SU-DHL-6 (cell line): ENCODE measurements around the gene PLAC1.

Experiments
- H2AFZ ChIP-seq: fragments of 200-600 bp; sonication (generic); 2 replicates; pipeline ENCODE4 v1.6.1; 2014; ENCODE audit warnings: low read depth, mild to moderate bottlenecking, moderate library complexity, mixed read lengths, antibody characterized with exemption, low read length; ENCODE audit not compliant: severe bottlenecking
- H3F3A ChIP-seq: fragments of 200-600 bp; shearing (Covaris generic); 2 replicates; pipeline ENCODE4 v1.6.0; 2016; ENCODE audit warnings: antibody characterized with exemption, mild to moderate bottlenecking; ENCODE audit not compliant: insufficient read depth
- H3K27ac ChIP-seq: fragments of 200-600 bp; sonication (generic); 2 replicates; pipeline ENCODE4 v1.5.1; 2016; ENCODE audit warnings: low read depth, mild to moderate bottlenecking, low read length, moderate library complexity, mixed read lengths
- H3K27me3 ChIP-seq: fragments of 200-600 bp; sonication (generic), shearing (Covaris generic); 2 replicates; pipeline ENCODE4 v1.6.0; 2014; ENCODE audit warnings: mild to moderate bottlenecking, low read length
- H3K36me3 ChIP-seq: fragments of 200-600 bp; sonication (generic); 2 replicates; pipeline ENCODE4 v1.6.1; 2014; ENCODE audit warnings: mild to moderate bottlenecking, low read length, mixed read lengths
- H3K4me2 ChIP-seq: fragments of 300-600, 200-600 bp; shearing (Covaris generic), sonication (generic); 2 replicates; pipeline ENCODE4 v1.6.0; 2014; ENCODE audit warnings: low read length, low read depth, mild to moderate bottlenecking; ENCODE audit not compliant: poor library complexity, severe bottlenecking
- H3K4me3 ChIP-seq: fragments of 200-600 bp; sonication (generic); 2 replicates; pipeline ENCODE4 v1.5.1; 2014; ENCODE audit warnings: antibody characterized with exemption, low read length, mild to moderate bottlenecking, mixed read lengths; ENCODE audit not compliant: insufficient read depth, poor library complexity, severe bottlenecking
- H3K79me2 ChIP-seq: fragments of 200-600 bp; sonication (generic); 2 replicates; pipeline ENCODE4 v1.6.1; 2014; ENCODE audit warnings: mild to moderate bottlenecking, low read length, moderate library complexity; ENCODE audit not compliant: insufficient read depth
- H3K9ac ChIP-seq: fragments of 200-600 bp; sonication (generic); 2 replicates; pipeline ENCODE4 v1.7.0; 2014; ENCODE audit warnings: mild to moderate bottlenecking, low read length
- H3K9me2 ChIP-seq: fragments of 200-600 bp; sonication (generic); replicated peaks from 2 replicates; pipeline ENCODE4 v1.6.1; 2014; ENCODE audit warnings: low read length; ENCODE audit not compliant: insufficient read depth
- H3K9me3 ChIP-seq: fragments of 200-600 bp; sonication (generic); 2 replicates; pipeline ENCODE4 v1.6.1; 2014; ENCODE audit warnings: low read length, mixed read lengths; ENCODE audit not compliant: insufficient read depth
- H4K20me1 ChIP-seq: fragments of 200-600 bp; sonication (generic); 2 replicates; pipeline ENCODE4 v1.6.1; 2014; ENCODE audit warnings: low read depth, mild to moderate bottlenecking, antibody characterized with exemption, low read length, moderate library complexity, mixed read lengths
- EZH2phosphoT487 ChIP-seq: fragments of 200-600 bp; sonication (generic), shearing (Covaris generic); conservative IDR thresholded peaks from 2 replicates; pipeline ENCODE4 v1.6.1; 2018; ENCODE audit warnings: mild to moderate bottlenecking, antibody characterized with exemption, low read length, moderate library complexity, mixed read lengths
- TF ChIP-seq, protein P1 (sequence below): fragments of 200-600 bp; sonication (generic); IDR thresholded peaks from one replicate; pipeline ENCODE4 v1.5.1; 2017; ENCODE audit warnings: antibody characterized with exemption, mild to moderate bottlenecking, low read length, moderate library complexity; ENCODE audit not compliant: insufficient read depth, poor library complexity, severe bottlenecking

PLAC1 gene

DNA sequence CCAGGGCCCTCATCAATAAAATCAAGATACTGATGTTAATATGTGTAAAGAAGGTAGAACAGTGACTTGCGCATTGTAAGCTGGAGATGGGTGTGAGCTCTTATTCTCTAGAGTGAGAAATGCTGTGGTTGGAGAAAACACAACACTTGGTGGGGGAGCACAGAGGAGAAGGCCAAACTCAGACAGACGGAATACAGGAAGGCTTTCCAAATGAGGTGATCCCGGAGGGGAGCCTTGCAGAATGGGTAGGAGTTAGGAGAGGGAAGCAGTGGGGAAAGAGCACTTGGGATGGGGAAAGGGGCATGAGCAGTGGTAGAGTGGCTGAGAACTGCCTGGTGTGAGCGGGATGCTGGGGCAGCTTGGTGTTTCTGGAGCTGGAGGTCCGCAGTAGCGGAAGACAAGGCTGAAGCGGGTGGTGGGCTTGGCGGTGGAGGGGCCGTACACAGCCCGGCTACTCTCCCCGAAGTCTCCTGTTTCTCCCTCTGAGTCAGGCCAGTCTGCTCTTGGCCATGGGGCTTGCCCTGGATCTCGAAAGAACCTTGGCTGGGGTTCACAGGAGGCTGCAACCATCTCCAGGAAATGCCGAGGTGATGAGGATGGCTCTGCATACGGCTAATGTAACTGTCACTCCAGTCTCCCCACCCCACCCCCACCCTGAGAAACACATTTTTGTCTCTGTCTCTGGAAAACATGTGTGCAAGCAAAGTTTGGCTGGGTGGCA, 11.3 kb upstream of the PLAC1 start:
- no peak for TF ChIP-seq EZH2phosphoT487
- TF ChIP-seq, protein P1, sequence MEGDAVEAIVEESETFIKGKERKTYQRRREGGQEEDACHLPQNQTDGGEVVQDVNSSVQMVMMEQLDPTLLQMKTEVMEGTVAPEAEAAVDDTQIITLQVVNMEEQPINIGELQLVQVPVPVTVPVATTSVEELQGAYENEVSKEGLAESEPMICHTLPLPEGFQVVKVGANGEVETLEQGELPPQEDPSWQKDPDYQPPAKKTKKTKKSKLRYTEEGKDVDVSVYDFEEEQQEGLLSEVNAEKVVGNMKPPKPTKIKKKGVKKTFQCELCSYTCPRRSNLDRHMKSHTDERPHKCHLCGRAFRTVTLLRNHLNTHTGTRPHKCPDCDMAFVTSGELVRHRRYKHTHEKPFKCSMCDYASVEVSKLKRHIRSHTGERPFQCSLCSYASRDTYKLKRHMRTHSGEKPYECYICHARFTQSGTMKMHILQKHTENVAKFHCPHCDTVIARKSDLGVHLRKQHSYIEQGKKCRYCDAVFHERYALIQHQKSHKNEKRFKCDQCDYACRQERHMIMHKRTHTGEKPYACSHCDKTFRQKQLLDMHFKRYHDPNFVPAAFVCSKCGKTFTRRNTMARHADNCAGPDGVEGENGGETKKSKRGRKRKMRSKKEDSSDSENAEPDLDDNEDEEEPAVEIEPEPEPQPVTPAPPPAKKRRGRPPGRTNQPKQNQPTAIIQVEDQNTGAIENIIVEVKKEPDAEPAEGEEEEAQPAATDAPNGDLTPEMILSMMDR: no peak
- Histone ChIP-seq H2AFZ (no peak overlapping the region), H3K36me3 (no peaks in the 10 kb centered on the region), H3K9me2 (no peaks in the 10 kb centered on the region), H4K20me1 (no peaks in the 10 kb centered on the region), H3F3A (no peaks in the 10 kb centered on the region), H3K9me3 (no peaks in the 10 kb centered on the region), H3K4me2 (no peak overlapping the region), H3K27ac (no peak overlapping the region), H3K9ac (no peak overlapping the region), H3K4me3 (no peak overlapping the region), H3K79me2 (no peaks in the 10 kb centered on the region), H3K27me3 (no peaks in the 10 kb centered on the region)

DNA sequence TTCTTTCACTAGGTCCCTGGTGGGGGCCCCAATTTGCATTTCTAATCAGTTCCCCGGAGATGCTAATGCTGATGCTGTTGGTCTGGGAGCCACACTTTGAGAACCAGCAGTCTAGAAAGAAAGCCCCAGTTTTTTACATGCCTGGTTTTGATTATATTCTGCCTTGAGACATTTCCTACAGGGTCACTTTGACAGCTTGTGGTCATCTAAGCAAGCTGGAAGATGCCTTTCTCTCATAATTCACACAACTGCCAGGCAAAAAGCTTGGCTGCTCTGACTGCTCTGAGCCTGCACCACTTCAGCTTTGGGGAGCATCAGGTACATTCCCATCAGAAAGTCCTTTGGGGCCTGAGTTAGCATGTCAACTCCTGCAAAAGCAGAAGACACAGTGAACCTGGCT, 5.9 kb upstream of the PLAC1 start:
- Histone ChIP-seq H3K27me3 (no peaks in the 10 kb centered on the region), H3K36me3 (no peaks in the 10 kb centered on the region), H3F3A (no peaks in the 10 kb centered on the region), H3K9me3 (no peaks in the 10 kb centered on the region), H3K9ac (no peak overlapping the region), H3K4me2 (no peak overlapping the region), H3K79me2 (no peaks in the 10 kb centered on the region), H3K27ac (no peak overlapping the region), H2AFZ (no peak overlapping the region), H3K4me3 (no peak overlapping the region), H3K9me2 (no peaks in the 10 kb centered on the region), H4K20me1 (no peaks in the 10 kb centered on the region)
- TF ChIP-seq, protein P1: no peak
- no peak for TF ChIP-seq EZH2phosphoT487

DNA sequence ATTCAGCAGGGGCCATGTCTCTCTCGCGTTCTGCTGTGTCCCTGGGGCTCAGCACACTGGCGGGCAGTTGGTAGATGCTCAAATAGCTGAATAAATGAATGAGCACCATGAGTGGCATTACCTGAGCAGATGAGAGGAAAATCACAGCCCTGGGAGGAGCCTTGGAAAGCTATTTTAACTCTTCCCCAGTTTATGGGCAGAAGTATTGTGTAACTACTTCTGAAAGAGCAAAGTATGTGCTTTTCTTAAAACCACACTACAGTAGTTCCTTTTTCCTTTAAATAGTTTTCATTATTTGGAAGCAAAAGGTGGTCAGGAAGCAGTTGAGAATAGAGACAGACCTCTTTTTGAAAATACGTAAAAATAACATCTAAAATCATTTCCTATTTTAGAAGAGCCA, 3.0 kb upstream of the PLAC1 start:
- Histone ChIP-seq H3F3A (no peaks in the 10 kb centered on the region), H3K4me2 (no peak overlapping the region), H3K27ac (no peak overlapping the region), H3K27me3 (no peaks in the 10 kb centered on the region), H3K36me3 (no peaks in the 10 kb centered on the region), H3K9me3 (no peaks in the 10 kb centered on the region), H3K9ac (no peak overlapping the region), H3K79me2 (no peaks in the 10 kb centered on the region), H3K9me2 (no peaks in the 10 kb centered on the region), H3K4me3 (no peak overlapping the region), H2AFZ (no peak overlapping the region), H4K20me1 (no peaks in the 10 kb centered on the region)
- TF ChIP-seq, protein P1: no peak
- no peak for TF ChIP-seq EZH2phosphoT487
